22Rv1 (cell line): ENCODE results near the gene CHRNB2.

Experiments used
- H3K27ac ChIP-seq: fragments of 450-650 bp; 2 replicates; pipeline ENCODE4 v1.5.1; 2017
- ZFX ChIP-seq: fragments of 450-650 bp; IDR thresholded peaks from 2 replicates; pipeline ENCODE4 v1.6.1; 2017; ENCODE audit warnings: antibody characterized with exemption, borderline replicate concordance
- TF ChIP-seq, protein P1 (sequence below): fragments of 450-650 bp; IDR thresholded peaks from 2 replicates; pipeline ENCODE4 v1.5.1; 2017; ENCODE audit warnings: mild to moderate bottlenecking

CHRNB2 gene

DNA sequence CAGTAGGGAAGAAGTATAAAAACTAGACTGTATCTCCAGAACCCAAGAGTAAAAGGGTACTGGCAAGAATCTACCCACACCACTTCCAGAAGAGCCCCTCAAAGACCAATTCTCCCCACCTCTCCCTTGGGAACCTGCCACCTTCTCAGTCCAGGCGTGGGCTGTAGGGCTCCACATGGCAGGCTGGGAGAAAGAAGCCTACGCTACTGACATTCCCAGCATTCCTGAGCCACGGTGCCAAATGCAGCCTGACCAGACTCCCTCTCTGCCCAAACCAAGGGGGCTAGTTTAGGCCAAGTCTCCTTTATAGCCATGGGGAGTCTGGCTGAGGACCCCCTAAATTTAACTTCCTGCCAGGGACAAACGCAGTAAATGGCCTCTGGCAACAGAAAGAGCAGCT is 11.2 kb upstream of the CHRNB2 start:
- TF ChIP-seq ZFX, result no peak
- TF ChIP-seq, protein P1, sequence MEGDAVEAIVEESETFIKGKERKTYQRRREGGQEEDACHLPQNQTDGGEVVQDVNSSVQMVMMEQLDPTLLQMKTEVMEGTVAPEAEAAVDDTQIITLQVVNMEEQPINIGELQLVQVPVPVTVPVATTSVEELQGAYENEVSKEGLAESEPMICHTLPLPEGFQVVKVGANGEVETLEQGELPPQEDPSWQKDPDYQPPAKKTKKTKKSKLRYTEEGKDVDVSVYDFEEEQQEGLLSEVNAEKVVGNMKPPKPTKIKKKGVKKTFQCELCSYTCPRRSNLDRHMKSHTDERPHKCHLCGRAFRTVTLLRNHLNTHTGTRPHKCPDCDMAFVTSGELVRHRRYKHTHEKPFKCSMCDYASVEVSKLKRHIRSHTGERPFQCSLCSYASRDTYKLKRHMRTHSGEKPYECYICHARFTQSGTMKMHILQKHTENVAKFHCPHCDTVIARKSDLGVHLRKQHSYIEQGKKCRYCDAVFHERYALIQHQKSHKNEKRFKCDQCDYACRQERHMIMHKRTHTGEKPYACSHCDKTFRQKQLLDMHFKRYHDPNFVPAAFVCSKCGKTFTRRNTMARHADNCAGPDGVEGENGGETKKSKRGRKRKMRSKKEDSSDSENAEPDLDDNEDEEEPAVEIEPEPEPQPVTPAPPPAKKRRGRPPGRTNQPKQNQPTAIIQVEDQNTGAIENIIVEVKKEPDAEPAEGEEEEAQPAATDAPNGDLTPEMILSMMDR, result no peak
- H3K27ac ChIP-seq, result peak overlapping the region; percentile 98

DNA sequence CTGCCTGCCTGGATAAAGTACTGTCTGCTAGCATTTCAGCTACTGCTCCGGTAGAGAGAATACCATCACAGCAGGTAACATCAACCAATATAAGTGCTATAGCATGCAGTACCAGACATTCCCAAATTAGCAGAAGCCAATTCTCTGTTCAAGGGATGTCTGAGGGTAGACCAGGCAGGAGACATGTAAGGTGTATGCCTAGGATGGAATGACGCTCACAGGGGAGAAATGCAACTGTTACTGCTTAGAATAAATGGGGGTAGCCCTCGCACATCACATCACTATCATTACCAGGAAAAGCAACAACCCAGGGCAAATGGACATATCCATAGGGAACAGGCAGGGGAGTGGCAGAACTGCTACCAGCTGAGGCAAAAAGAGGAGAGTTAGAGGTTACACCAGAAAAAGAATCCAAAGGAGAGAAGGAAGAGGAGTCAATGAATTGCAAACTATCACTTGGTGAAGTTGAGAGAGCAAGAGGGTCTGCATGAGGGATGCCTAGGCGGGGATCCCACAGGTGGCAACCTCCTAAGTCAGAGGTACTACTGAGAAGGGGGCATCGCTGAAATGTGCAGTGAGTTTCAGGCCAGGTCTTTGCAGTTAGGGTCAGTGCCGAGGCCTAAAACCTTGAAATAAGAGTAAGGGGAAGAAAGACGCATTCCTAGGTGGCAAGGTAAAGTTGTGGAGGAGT is 10.2 kb upstream of the CHRNB2 start:
- TF ChIP-seq, protein P1, result no peak
- no peak for TF ChIP-seq ZFX
- H3K27ac ChIP-seq, result peak overlapping the region; percentile 98

DNA sequence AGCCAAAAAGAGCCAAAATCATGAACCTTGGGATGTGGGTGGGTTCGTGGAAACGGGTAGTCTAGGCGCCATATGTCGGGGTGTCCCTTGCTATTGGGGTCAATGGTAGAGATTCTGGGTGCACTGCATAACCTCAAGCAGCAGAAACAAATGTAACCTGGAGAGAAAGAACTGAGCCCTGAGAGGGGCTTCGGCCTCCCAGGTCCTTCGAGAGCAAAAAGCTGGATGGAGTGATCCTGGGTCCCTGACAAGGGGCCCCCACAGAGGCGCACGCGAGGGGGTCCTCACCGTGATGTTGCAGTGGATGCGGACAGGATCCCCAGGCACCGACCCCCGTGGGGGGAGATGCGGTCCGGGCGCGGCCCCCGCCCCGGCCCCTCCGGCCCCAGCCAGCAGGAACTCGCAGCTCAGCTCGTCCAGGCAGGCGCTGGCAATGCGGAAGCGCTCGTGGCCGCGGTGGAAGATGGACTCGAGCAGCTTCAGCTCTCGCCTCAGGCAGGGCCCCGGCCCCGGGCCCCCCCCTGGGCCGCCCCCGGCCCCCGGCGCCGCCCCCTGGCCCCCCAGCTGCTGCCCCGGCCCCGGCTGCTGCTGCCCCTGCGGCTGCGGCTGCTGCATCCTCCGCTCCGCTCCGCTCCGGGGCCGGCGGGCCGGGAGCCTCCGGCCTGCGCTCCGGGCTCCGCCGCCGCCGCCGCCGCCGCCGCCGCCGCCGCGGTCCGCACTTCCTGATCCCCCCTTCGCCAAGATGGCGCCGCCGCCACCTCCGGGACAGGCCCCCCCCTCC is 9.4 kb upstream of the CHRNB2 start, which contains the start of gene UBE2Q1:
Gene UBE2Q1 (minus strand): TSS at position 724 of the 781 bp plus-strand sequence. CDS start 109 bp downstream, at position 615.
- TF ChIP-seq, protein P1, result no peak
- no peak for TF ChIP-seq ZFX
- H3K27ac ChIP-seq, result peak within 1 kb of the TSS; percentile 98

DNA sequence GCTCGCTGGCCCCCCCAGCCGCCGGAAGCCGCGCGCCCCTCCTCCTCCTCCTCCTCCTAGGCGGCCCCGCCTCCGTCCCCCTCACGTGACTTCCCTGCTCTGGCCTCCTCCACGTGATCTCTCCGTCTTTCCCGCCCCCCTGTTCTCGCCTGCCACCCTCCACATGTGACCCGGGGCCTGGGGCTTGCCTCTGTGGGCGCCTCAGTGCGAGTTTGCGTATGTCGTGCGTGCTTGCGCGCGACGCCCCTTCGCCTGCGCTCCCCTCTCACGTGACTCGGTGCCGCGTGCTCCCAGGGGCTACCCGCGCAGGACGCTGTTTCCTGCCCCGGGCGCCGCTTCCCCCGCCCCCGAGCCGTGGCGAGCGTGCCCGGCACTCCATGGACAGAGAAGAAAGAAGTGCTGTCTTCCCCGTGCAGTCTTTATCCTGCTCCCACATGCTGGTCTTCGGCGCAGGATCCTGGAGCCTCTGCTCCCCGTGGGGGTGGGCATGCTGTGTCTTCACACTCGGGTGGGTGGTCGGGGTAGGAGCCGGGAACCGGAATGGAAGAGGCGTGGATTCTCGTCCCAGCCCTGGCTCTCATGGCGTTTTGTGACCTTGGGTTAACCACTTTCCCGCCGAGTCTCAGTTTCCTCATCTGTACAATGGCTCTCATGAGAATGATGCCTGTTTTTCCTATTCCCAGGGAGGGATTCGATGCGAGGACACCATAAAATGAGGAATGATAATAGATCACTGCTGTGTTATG is 8.7 kb upstream of the CHRNB2 start:
- TF ChIP-seq ZFX, result no peak
- TF ChIP-seq, protein P1, result no peak
- H3K27ac ChIP-seq, result peak overlapping the region; percentile 98

DNA sequence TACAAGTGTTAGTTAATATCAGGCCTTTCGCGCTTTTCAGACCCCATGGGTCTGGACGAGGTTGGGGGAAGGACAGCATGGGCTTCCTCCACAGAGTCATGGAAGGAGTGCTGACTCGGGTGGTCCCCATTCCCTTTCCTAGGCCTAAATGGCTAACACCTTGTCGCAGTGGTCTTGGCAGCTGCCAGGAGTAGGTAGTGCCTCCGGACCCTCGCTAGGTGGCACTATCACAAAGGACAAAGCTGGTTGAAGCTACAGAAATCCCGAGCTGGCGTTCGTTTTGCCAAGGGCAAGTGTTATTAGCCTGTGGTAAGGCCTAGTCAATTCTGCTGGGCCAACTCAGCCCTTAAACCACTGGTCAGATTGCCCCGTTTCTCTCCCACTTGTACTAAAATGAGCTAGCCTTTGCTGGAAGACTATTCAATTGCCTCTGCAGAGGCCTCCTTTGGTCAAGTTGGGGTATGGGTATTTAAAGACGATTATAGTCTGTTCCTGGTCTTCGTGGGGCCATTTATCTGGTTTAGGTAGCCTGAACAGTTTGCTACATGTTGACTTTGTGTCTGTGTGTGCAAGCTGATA is 8.0 kb upstream of the CHRNB2 start:
- TF ChIP-seq, protein P1, result peak; percentile 96
- no peak for TF ChIP-seq ZFX
- peak overlapping the region; percentile 98 for H3K27ac ChIP-seq

DNA sequence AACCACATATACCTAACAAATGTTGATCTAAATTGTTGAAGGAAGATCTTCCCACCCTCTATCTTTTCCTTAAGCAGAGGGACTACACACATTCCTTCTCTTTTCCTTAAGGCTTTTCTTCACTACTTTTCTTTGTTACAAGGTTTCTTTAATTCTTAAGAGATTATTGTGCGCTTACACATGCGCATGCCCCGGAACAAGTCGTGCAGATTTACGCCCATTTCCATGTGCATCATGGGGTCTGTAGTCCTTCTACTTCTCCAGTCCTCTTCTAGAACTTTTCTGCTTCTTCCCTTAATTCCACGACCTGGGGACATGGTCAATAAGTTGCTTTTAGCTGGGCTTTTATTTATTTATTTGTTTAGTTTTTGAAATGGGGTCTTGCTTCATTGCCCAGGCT is 1.7 kb upstream of the CHRNB2 start:
- TF ChIP-seq, protein P1, result no peak
- TF ChIP-seq ZFX, result no peak
- H3K27ac ChIP-seq, result no peak overlapping the region
